K562 (cell line): ENCODE measurements around the gene OSBPL3. TPM values are rescaled to one million over a fixed set of nuclear protein-coding genes. Genes with fewer than 3 reads are reported as not detected.
A peak's percentile ranks its signal among the peaks of the same experiment; 100 is the strongest.

Source experiments
- ASH1L ChIP-seq: fragments of 450-650 bp; IDR thresholded peaks from 2 replicates; pipeline ENCODE4 v1.6.1; 2018; ENCODE audit warnings: borderline replicate concordance, mild to moderate bottlenecking, low read depth; ENCODE audit not compliant: partially characterized antibody
- CBFB ChIP-seq: sonication (generic); formaldehyde crosslinking; IDR thresholded peaks from 2 replicates; pipeline ENCODE4 v1.4.0; 2020; ENCODE audit warnings: mild to moderate bottlenecking, missing genetic modification reagents
- CBX1 ChIP-seq: sonication (generic); IDR thresholded peaks from 2 replicates; pipeline ENCODE4 v1.6.1; 2016; ENCODE audit warnings: antibody characterized with exemption, low read depth, mild to moderate bottlenecking
- CEBPB ChIP-seq: fragments of 450-650 bp; IDR thresholded peaks from 2 replicates; pipeline ENCODE4 v1.6.1; 2016; ENCODE audit warnings: missing genetic modification characterization, missing compliant biosample characterization
- DPF2 ChIP-seq: fragments of 450-650 bp; IDR thresholded peaks from 2 replicates; pipeline ENCODE4 v1.6.1; 2016
- JUND ChIP-seq, 2 experiments: IDR thresholded peaks; 2 replicates in 1 of 2; 3 replicates in 1 of 2; pipeline ENCODE4 v1.6.1; 2011; ENCODE audit warnings: borderline replicate concordance in 2 of 2, low read depth in 2 of 2, low read length in 2 of 2, improper control_type of control experiment in 1 of 2, missing biosample characterization in 1 of 2, missing genetic modification characterization in 1 of 2, missing genetic modification reagents in 1 of 2
- KDM1A ChIP-seq, 2 experiments: fragments of 450-650 bp; IDR thresholded peaks; 2 replicates each; pipeline ENCODE4 v1.6.1; 2016; ENCODE audit warnings: mild to moderate bottlenecking in 2 of 2
- NFE2 ChIP-seq: IDR thresholded peaks from 2 replicates; pipeline ENCODE4 v1.6.1; 2014; ENCODE audit warnings: antibody characterized with exemption, low read depth
- RFX5 ChIP-seq: IDR thresholded peaks from 2 replicates; pipeline ENCODE4 v1.6.1; 2011; ENCODE audit warnings: low read depth, mild to moderate bottlenecking, improper control_type of control experiment, low read length
- SMARCE1 ChIP-seq: fragments of 450-650 bp; IDR thresholded peaks from 2 replicates; pipeline ENCODE4 v1.7.1; 2016; ENCODE audit warnings: mild to moderate bottlenecking
- SOX6 ChIP-seq: fragments of 450-650 bp; IDR thresholded peaks from 2 replicates; pipeline ENCODE4 v1.6.1; 2014; ENCODE audit warnings: mild to moderate bottlenecking
- TCF7 ChIP-seq: sonication (generic); IDR thresholded peaks from 2 replicates; pipeline ENCODE4 v1.6.1; 2016; ENCODE audit warnings: antibody characterized with exemption, borderline replicate concordance
- ZBED1 ChIP-seq: IDR thresholded peaks from 2 replicates; pipeline ENCODE4 v1.6.1; 2014
- polyA plus RNA-seq, 8 experiments: library from polyadenylated mRNA; depleted of rRNA in 4 of 8; stranded (reverse) in 5 of 8; unstranded in 3 of 8; fragments of >200 nt; fragmentation: Nextera tagmentation in 2 of 8; fragmentation: Illumina TruSeq in 1 of 8; extraction: Ambion mirVana in 2 of 8; extraction: Trizol in 1 of 8; gene quantifications; 2 replicates each; pipeline versions ENCODE4 v1.2.1 to v1.2.3, GENCODE V29; 2011 to 2014; ENCODE audit warnings: inconsistent platforms in 1 of 8, missing spikeins in 1 of 8
- total RNA-seq, 7 experiments: library from RNA; depleted of rRNA in 6 of 7; stranded (reverse); fragments of >200 nt in 6 of 7; fragmentation: Illumina TruSeq in 2 of 7; extraction: Trizol in 2 of 7; gene quantifications; 2 replicates each; pipeline versions ENCODE4 v1.2.1 to v1.2.3, GENCODE V29; 2011 to 2021; ENCODE audit warnings: low replicate concordance in 1 of 7
- TF ChIP-seq, protein P1 (sequence below): sonication (generic); formaldehyde crosslinking; IDR thresholded peaks from 2 replicates; pipeline ENCODE4 v1.8.0; 2022; ENCODE audit warnings: missing genetic modification reagents, mild to moderate bottlenecking, moderate library complexity, borderline replicate concordance

Gene OSBPL3
- total and polyA plus RNA-seq, 9 of the 15 experiments (the other 6 are each of a cell fraction or from before 2014, with no cell fraction given) = 4.8 to 37.2 (median 26.5) TPM

DNA sequence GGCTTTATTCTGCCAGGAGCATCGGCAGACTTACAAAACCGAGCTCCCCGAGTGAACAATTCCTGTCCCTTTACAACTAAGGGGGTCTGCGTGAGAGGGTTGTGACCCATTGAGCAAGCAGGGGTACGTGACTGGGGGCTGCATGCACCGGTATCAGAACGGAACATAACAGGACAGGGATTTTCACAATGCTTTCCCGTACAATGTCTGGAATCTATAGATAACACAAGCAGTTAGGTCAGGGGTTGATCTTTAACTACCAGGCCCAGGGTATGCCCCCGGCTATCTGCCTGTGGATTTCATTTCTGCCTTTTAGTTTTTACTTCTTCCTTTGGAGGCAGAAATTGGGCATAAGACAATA lies 184.6 kb downstream of the OSBPL3 start (continued):
- 0 out of 2 replicates have a peak, but pooled peaks have one; percentile 39 for TF ChIP-seq CBX1
- no peak for TF ChIP-seq CBFB (CRISPR knock-in tag)
- TF ChIP-seq, protein P1, sequence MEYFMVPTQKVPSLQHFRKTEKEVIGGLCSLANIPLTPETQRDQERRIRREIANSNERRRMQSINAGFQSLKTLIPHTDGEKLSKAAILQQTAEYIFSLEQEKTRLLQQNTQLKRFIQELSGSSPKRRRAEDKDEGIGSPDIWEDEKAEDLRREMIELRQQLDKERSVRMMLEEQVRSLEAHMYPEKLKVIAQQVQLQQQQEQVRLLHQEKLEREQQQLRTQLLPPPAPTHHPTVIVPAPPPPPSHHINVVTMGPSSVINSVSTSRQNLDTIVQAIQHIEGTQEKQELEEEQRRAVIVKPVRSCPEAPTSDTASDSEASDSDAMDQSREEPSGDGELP (CRISPR knock-in tag) = 0 out of 2 replicates have a peak, but pooled peaks have one; percentile 24
- TF ChIP-seq JUND (IDR thresholded peaks at IDR 0.05; ENCODE audit: borderline replicate concordance, low read depth, low read length) = no peak
- TF ChIP-seq JUND (tag; IDR thresholded peaks at IDR 0.05; ENCODE audit: borderline replicate concordance, low read depth, low read length) = peak; percentile 26; the same call in 2 of the 3 replicates
- TF ChIP-seq DPF2 = peak; percentile 69; the same call in 1 of the 2 replicates
- no peak for TF ChIP-seq RFX5
- TF ChIP-seq SMARCE1 = peak; percentile 59; the same call in 1 of the 2 replicates
- no peak for TF ChIP-seq ASH1L
- TF ChIP-seq ZBED1 = no peak
- 0 out of 2 replicates have a peak, but pooled peaks have one; percentile 52 for TF ChIP-seq TCF7
- peak; percentile 62 to 75 for TF ChIP-seq KDM1A (IDR thresholded peaks at IDR 0.05)
- no peak for TF ChIP-seq NFE2
- peak; percentile 85 for TF ChIP-seq SOX6
- TF ChIP-seq CEBPB (tag) = peak; percentile 73
